Memory B cell (primary cell): ENCODE results near the gene DSCAM.

ENCODE experiments used
- ATAC-seq: fragments of 150-1000 bp; cut with Tn5 transposase; 2 replicates; pipeline ENCODE4 v1.10.0; 2021; ENCODE audit warnings: low read depth, mild to moderate bottlenecking, moderate library complexity
- DNase-seq, 2 donors: peaks; one replicate each; pipeline ENCODE4 v3.0.0; 2022; ENCODE audit warnings: low spot score in 2 of 2
- H3K27ac Mint-ChIP-seq: one replicate; pipeline ENCODE4 v1.8.0; 2022; ENCODE audit warnings: mild to moderate bottlenecking, moderate library complexity, mixed read lengths
- H3K27me3 Mint-ChIP-seq: one replicate; pipeline ENCODE4 v1.8.0; 2022; ENCODE audit warnings: mixed read lengths
- H3K36me3 Mint-ChIP-seq: one replicate; pipeline ENCODE4 v1.8.0; 2022; ENCODE audit warnings: mild to moderate bottlenecking, mixed read lengths
- H3K4me1 Mint-ChIP-seq: one replicate; pipeline ENCODE4 v1.8.0; 2022; ENCODE audit warnings: mixed read lengths
- H3K4me3 Mint-ChIP-seq: one replicate; pipeline ENCODE4 v1.8.0; 2022; ENCODE audit warnings: mild to moderate bottlenecking, moderate library complexity, mixed read lengths
- H3K9me3 Mint-ChIP-seq: one replicate; pipeline ENCODE4 v1.8.0; 2022; ENCODE audit warnings: mixed read lengths

The DSCAM gene

GRCh38 chr21:40667967-40668366, 179.0 kb downstream of the DSCAM start:
- peaks cover under 1% of the 10 kb centered on the region for H3K27me3 Mint-ChIP-seq
- no peak overlapping the region for H3K4me3 Mint-ChIP-seq
- no peaks in the 10 kb centered on the region for H3K4me1 Mint-ChIP-seq
- H3K36me3 Mint-ChIP-seq, result no peaks in the 10 kb centered on the region
- H3K27ac Mint-ChIP-seq, result no peak overlapping the region
- ATAC-seq (no peak), DNase-seq (no peak)
- peaks cover under 1% of the 10 kb centered on the region for H3K9me3 Mint-ChIP-seq

DNA sequence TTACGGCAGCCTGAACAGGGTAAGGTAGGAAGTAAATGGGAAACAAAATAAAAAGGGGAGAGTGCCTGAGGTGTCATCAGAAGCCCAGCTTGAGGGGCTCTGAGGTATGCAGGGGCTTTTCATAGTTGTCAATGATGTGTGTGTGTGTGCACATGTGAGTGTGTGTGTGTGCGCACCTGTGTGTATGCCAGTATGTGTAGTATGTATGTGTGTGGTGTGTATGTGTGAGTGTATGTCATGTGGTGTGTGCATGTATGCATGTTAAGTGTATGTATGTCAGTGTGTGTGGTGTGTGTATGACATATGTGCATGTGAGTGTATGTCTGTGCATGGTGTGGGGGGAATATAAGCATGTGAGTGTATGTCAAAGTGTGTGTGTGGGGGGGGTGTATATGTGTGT, 184.1 kb downstream of the DSCAM start:
- H3K4me3 Mint-ChIP-seq, result no peak overlapping the region
- H3K4me1 Mint-ChIP-seq, result no peaks in the 10 kb centered on the region
- peaks cover 2% of the 10 kb centered on the region for H3K27me3 Mint-ChIP-seq
- H3K9me3 Mint-ChIP-seq, result peaks cover 2% of the 10 kb centered on the region
- DNase-seq (no peak), ATAC-seq (no peak)
- H3K27ac Mint-ChIP-seq, result no peak overlapping the region
- no peaks in the 10 kb centered on the region for H3K36me3 Mint-ChIP-seq

GRCh38 chr21:40660461-40660860, 186.5 kb downstream of the DSCAM start:
- H3K9me3 Mint-ChIP-seq, result peaks cover 2% of the 10 kb centered on the region
- no peak overlapping the region for H3K27ac Mint-ChIP-seq
- no peak for ATAC-seq
- H3K4me1 Mint-ChIP-seq, result no peaks in the 10 kb centered on the region
- no peaks in the 10 kb centered on the region for H3K36me3 Mint-ChIP-seq
- DNase-seq, result no peak
- H3K4me3 Mint-ChIP-seq, result no peak overlapping the region
- H3K27me3 Mint-ChIP-seq, result peaks cover 2% of the 10 kb centered on the region

DNA sequence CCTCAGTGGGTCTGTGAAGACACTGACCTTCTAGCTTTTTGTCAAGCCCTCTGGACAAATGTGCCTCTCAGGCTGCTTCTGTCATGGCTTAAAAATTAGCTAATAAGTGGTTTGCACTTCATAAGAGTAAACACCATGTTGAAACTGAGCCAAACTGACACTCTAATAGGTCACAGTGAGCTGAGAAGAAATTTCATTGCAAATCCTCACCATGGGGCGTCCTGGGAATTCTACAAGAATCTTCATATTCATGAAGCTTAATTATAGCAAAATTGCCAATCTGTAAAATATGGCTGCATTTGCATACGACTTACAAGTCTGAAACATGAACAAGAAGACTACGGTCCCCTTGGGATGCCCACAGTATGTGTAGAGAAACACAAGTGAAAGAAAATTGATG, 188.6 kb downstream of the DSCAM start:
- Mint-ChIP-seq H3K27ac (no peak overlapping the region), H3K4me1 (no peaks in the 10 kb centered on the region), H3K36me3 (no peaks in the 10 kb centered on the region), H3K9me3 (peaks cover 2% of the 10 kb centered on the region), H3K4me3 (no peak overlapping the region), H3K27me3 (peaks cover 2% of the 10 kb centered on the region)
- ATAC-seq, result no peak
- no peak for DNase-seq

- H3K27me3 Mint-ChIP-seq, result no peaks in the 10 kb centered on the region
Measured at GRCh38 chr21:40652436-40652835, 194.5 kb downstream of the DSCAM start.

DNA sequence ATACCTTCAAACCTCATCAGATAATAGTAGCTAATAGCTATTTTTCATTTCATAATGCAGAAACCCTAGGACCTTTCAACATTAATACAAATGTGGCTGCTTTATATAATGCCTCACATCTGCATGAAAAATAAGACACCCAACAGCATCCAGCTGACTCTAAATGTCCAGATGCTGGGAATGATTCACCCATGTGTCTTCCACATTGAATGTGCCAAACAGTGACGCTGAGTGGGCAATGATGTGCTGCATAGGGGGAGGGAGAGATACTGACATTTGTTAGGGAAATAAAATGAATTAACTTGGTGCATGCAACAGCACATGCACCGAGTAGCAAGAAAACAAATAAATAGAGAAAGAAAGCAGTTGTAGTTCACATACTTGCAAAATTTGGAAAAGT, 199.3 kb downstream of the DSCAM start:
- H3K27ac Mint-ChIP-seq, result no peak overlapping the region
- peaks cover 7% of the 10 kb centered on the region for H3K9me3 Mint-ChIP-seq
- ATAC-seq, result no peak
- no peaks in the 10 kb centered on the region for H3K27me3 Mint-ChIP-seq
- H3K4me1 Mint-ChIP-seq, result no peaks in the 10 kb centered on the region
- DNase-seq, result no peak
- no peaks in the 10 kb centered on the region for H3K36me3 Mint-ChIP-seq
- no peak overlapping the region for H3K4me3 Mint-ChIP-seq

More at GRCh38 chr21:40652436-40652835, 194.5 kb downstream of the DSCAM start:
- H3K4me1 Mint-ChIP-seq, result no peaks in the 10 kb centered on the region
- H3K4me3 Mint-ChIP-seq, result no peak overlapping the region
- no peak for DNase-seq
- no peak for ATAC-seq
- no peak overlapping the region for H3K27ac Mint-ChIP-seq
- no peaks in the 10 kb centered on the region for H3K36me3 Mint-ChIP-seq
- H3K9me3 Mint-ChIP-seq, result peaks cover 3% of the 10 kb centered on the region

GRCh38 chr21:40646651-40647050, 200.3 kb downstream of the DSCAM start:
- Mint-ChIP-seq H3K27me3 (no peaks in the 10 kb centered on the region), H3K4me1 (no peaks in the 10 kb centered on the region), H3K4me3 (no peak overlapping the region), H3K27ac (no peak overlapping the region), H3K9me3 (peaks cover 7% of the 10 kb centered on the region), H3K36me3 (no peaks in the 10 kb centered on the region)
- DNase-seq (no peak), ATAC-seq (no peak)

GRCh38 chr21:40641042-40641441, 205.9 kb downstream of the DSCAM start:
- Mint-ChIP-seq H3K4me3 (no peak overlapping the region), H3K4me1 (no peaks in the 10 kb centered on the region), H3K27me3 (peaks cover 2% of the 10 kb centered on the region), H3K9me3 (peaks cover 6% of the 10 kb centered on the region), H3K27ac (no peak overlapping the region), H3K36me3 (no peaks in the 10 kb centered on the region)
- no peak for DNase-seq
- ATAC-seq, result no peak

DNA sequence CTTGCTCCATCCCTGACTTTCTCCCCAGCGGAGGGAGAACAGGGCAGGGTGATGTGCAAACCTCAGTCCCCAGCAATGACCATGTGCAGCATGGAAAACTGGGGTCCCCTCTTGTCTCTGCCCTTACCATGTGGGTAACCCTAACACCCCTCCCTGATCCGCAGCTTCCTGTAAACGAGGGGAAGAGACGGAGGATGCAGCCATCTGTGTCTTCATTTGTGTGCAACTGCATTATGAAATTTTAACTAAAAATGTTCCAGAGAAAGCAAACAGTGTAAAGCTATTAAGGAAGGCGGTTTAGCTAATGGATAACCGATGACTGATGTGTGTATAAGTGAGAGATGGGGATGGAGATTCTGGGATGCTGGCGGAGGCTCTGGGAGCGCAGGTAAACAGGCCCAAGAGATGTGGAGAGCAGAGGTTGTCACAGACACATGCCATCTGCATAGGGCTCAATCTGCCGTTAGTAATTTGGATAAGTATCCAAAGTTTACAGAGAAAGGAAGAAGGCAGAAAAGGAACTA, 206.6 kb downstream of the DSCAM start:
- peaks cover 2% of the 10 kb centered on the region for H3K27me3 Mint-ChIP-seq
- H3K4me1 Mint-ChIP-seq, result no peaks in the 10 kb centered on the region
- no peaks in the 10 kb centered on the region for H3K36me3 Mint-ChIP-seq
- H3K4me3 Mint-ChIP-seq, result no peak overlapping the region
- H3K9me3 Mint-ChIP-seq, result peaks cover 6% of the 10 kb centered on the region
- H3K27ac Mint-ChIP-seq, result no peak overlapping the region
- DNase-seq (no peak), ATAC-seq (no peak)

DNA sequence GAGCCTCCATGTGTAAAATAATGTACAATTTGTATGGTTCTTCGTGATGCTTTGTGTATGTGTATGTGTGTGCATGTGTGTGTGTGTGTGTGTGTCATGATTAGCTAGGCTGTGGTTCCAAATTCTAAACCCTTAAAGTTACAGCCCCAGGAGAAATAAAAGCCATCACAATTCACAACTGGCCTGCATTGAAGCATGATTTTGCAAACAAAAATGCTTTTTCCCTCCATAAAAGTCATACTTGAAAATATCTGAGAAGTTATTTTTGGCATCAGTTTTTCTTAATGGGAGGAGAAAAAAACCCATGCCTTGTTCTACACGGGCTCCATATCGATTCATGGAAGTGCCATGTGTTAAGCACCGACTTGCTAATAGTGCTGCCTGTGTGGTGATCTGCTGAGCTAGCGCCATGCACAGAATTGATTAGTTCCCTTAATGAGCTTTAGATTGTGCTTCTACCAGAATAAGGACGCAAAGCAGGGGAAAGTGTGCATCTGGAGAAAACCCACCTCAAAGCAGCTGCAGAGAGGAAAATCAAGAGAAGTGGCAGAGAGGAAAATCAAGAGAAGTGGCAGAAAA, 207.3 kb downstream of the DSCAM start:
- no peaks in the 10 kb centered on the region for H3K4me1 Mint-ChIP-seq
- peaks cover 7% of the 10 kb centered on the region for H3K9me3 Mint-ChIP-seq
- H3K36me3 Mint-ChIP-seq, result no peaks in the 10 kb centered on the region
- H3K4me3 Mint-ChIP-seq, result no peak overlapping the region
- no peak for DNase-seq
- H3K27me3 Mint-ChIP-seq, result peaks cover 2% of the 10 kb centered on the region
- no peak overlapping the region for H3K27ac Mint-ChIP-seq
- ATAC-seq, result no peak

- peaks cover 2% of the 10 kb centered on the region for H3K27me3 Mint-ChIP-seq
- no peak for DNase-seq
- H3K9me3 Mint-ChIP-seq, result peaks cover 3% of the 10 kb centered on the region
- H3K27ac Mint-ChIP-seq, result no peak overlapping the region
- no peaks in the 10 kb centered on the region for H3K36me3 Mint-ChIP-seq
- H3K4me3 Mint-ChIP-seq, result no peak overlapping the region
- ATAC-seq, result no peak
- no peaks in the 10 kb centered on the region for H3K4me1 Mint-ChIP-seq
Measured at GRCh38 chr21:40638466-40639251, 208.3 kb downstream of the DSCAM start.

DNA sequence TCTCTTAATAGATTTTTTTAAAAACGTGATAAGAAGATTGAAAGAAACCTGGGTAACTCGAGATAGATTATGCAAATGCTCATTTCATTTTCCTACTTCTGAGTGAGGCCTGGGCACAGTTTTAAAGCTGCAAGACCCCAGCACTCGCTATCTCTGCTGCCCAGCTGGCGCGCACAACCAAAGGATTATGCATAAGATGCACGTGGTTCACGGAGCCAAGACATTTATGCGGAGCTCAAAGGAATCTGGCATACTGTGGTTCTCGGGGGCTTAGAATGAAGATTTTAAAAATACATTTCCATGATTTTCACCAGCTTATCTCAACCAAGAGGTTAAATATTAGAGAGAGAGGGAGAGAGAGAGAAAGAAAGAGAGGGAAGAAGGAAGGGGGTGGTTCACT, 210.9 kb downstream of the DSCAM start:
- no peak overlapping the region for H3K4me3 Mint-ChIP-seq
- H3K4me1 Mint-ChIP-seq, result no peaks in the 10 kb centered on the region
- H3K27ac Mint-ChIP-seq, result no peak overlapping the region
- no peaks in the 10 kb centered on the region for H3K36me3 Mint-ChIP-seq
- ATAC-seq (no peak), DNase-seq (no peak)
- H3K27me3 Mint-ChIP-seq, result peaks cover 2% of the 10 kb centered on the region
- peaks cover 4% of the 10 kb centered on the region for H3K9me3 Mint-ChIP-seq

GRCh38 chr21:40635391-40635790, 211.6 kb downstream of the DSCAM start:
- no peak overlapping the region for H3K27ac Mint-ChIP-seq
- H3K36me3 Mint-ChIP-seq, result no peaks in the 10 kb centered on the region
- peaks cover 4% of the 10 kb centered on the region for H3K9me3 Mint-ChIP-seq
- H3K4me1 Mint-ChIP-seq, result no peaks in the 10 kb centered on the region
- ATAC-seq (no peak), DNase-seq (no peak)
- H3K27me3 Mint-ChIP-seq, result peaks cover 2% of the 10 kb centered on the region
- H3K4me3 Mint-ChIP-seq, result no peak overlapping the region

DNA sequence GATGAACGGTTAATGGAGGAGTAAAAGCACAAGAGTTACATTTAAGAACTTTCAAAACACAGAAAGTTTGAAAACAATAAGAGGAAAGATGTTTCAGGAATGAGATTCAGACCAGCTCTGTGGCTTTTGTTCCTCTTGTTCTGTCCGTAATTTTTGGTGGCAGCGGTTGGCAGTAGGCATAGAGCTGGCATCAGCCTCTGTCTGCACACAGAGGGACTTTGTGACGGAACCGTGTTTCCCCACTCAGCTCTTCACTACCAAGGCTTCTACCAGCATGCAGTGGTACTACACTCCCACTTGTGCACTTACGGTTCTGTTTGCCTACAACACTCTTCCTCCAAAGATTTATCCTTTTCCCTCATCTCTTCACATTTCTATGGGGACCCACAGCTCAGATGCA, 212.8 kb downstream of the DSCAM start:
- peaks cover 4% of the 10 kb centered on the region for H3K9me3 Mint-ChIP-seq
- H3K4me3 Mint-ChIP-seq, result no peak overlapping the region
- no peaks in the 10 kb centered on the region for H3K4me1 Mint-ChIP-seq
- H3K27me3 Mint-ChIP-seq, result no peaks in the 10 kb centered on the region
- DNase-seq (no peak), ATAC-seq (no peak)
- H3K27ac Mint-ChIP-seq, result no peak overlapping the region
- no peaks in the 10 kb centered on the region for H3K36me3 Mint-ChIP-seq

DNA sequence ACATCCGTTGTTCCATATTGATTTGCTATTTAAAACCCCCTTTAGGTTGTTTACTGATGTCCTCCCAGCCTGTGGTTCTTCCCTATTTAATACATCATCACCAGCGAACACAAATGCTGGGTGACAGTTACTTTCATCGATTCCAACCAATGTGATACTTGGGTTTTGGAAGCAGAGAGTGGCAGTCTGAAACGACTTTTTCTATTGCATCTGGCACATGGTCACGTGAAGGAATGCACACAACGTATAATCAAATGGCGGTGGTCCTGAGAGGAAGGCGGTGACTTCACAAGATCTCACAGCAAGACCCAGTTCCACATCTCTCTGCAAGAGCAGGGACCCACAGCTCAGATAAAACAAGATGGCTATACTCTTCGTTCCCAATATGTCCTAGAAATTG, 213.9 kb downstream of the DSCAM start:
- H3K36me3 Mint-ChIP-seq, result no peaks in the 10 kb centered on the region
- ATAC-seq (no peak), DNase-seq (no peak)
- H3K4me1 Mint-ChIP-seq, result no peaks in the 10 kb centered on the region
- H3K27ac Mint-ChIP-seq, result no peak overlapping the region
- H3K27me3 Mint-ChIP-seq, result no peaks in the 10 kb centered on the region
- no peak overlapping the region for H3K4me3 Mint-ChIP-seq
- H3K9me3 Mint-ChIP-seq, result peaks cover 4% of the 10 kb centered on the region
